GM06990 (cell line): Measurements from ENCODE around the gene DUSP23.

Source experiments
- DNase-seq: peaks from one replicate; pipeline ENCODE4 v3.0.0-alpha.2; 2011; ENCODE audit not compliant: insufficient read length; ENCODE audit errors: extremely low read depth
- H3K27me3 ChIP-seq: replicated peaks from 2 replicates; pipeline ENCODE4 v1.6.0; 2011; ENCODE audit warnings: low read length; ENCODE audit not compliant: control insufficient read depth, insufficient read depth
- H3K36me3 ChIP-seq: 2 replicates; pipeline ENCODE4 v1.5.1; 2011; ENCODE audit warnings: low read length; ENCODE audit not compliant: control insufficient read depth, insufficient read depth
- H3K4me3 ChIP-seq: replicated peaks from 2 replicates; pipeline ENCODE4 v1.5.1; 2011; ENCODE audit warnings: low read depth, mild to moderate bottlenecking, control low read depth, low read length
- TF ChIP-seq, protein P1 (sequence below): IDR thresholded peaks from 2 replicates; pipeline ENCODE4 v1.5.1; 2011; ENCODE audit warnings: low read length, control low read depth, mild to moderate bottlenecking, inconsistent platforms; ENCODE audit not compliant: insufficient read depth, poor library complexity, severe bottlenecking

DUSP23 gene

DNA sequence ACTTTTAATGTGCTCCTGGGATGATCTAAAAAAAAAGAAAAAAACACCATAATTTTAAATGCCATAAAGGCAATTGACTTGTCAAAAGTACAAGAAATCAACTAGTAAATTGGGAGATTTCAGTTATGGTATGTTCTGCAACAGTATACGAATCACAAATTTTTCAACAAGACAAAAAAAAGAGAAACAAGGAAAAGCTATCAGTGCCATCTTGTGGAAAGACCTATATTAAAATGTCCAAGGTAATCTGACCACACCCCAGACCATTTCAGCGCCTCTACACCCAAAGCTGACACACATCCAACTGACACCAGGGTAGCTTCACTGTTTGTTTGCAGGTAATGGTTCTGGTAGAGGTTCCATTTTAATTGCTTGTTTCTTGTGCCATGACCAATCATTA lies 5.0 kb upstream of the DUSP23 start:
- H3K4me3 ChIP-seq: no peak overlapping the region
- DNase-seq: no peak
- TF ChIP-seq, protein P1, sequence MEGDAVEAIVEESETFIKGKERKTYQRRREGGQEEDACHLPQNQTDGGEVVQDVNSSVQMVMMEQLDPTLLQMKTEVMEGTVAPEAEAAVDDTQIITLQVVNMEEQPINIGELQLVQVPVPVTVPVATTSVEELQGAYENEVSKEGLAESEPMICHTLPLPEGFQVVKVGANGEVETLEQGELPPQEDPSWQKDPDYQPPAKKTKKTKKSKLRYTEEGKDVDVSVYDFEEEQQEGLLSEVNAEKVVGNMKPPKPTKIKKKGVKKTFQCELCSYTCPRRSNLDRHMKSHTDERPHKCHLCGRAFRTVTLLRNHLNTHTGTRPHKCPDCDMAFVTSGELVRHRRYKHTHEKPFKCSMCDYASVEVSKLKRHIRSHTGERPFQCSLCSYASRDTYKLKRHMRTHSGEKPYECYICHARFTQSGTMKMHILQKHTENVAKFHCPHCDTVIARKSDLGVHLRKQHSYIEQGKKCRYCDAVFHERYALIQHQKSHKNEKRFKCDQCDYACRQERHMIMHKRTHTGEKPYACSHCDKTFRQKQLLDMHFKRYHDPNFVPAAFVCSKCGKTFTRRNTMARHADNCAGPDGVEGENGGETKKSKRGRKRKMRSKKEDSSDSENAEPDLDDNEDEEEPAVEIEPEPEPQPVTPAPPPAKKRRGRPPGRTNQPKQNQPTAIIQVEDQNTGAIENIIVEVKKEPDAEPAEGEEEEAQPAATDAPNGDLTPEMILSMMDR: no peak
- H3K27me3 ChIP-seq: no peaks in the 10 kb centered on the region
- no peaks in the 10 kb centered on the region for H3K36me3 ChIP-seq

DNA sequence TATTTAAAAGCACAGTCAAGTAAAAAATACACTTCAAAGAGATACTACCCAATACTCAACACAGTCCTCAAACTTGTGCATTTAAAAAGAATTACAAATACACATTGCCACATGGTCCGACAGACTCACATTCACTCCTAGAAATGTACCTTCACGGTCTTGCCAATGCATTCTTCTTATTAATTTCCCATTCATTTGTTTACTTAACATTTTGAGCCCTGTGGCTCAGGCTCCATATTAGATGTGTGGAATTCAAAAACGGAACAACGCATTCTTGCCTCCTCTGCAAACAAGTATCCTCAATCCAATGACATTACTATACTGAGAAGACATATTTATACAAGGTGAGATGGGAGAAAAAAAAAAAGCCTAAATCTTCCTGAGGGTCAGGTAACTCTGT lies 2.5 kb upstream of the DUSP23 start:
- DNase-seq: no peak
- TF ChIP-seq, protein P1: no peak

DNA sequence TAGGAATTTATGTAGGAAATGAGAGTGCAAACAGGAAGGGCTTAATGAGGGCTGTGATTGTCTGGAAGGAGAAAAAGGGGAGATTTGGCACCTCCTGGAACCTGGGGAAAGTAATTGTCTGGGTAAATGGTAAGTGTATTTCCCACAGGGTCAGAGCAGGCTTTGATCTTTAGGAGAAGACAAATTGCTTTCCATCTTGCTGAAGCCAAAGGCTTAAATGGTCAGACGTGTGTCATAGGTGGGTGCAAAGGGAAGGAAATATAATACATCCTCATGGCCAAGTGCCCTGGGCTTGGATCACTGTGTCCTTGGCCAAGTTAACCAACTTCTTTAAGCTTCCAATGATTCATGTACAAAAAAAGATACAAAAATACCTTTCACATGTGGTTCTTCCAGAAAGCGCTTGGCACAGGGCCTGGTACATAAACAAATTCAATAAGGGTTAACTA lies 1.3 kb upstream of the DUSP23 start:
- Histone ChIP-seq H3K36me3 (no peaks in the 10 kb centered on the region), H3K4me3 (no peak overlapping the region), H3K27me3 (no peaks in the 10 kb centered on the region)
- TF ChIP-seq, protein P1: no peak
- no peak for DNase-seq

More for the DNA sequence above, 2.5 kb upstream of the DUSP23 start:
- H3K27me3 ChIP-seq: no peaks in the 10 kb centered on the region
- no peak overlapping the region for H3K4me3 ChIP-seq
- H3K36me3 ChIP-seq: no peaks in the 10 kb centered on the region

DNA sequence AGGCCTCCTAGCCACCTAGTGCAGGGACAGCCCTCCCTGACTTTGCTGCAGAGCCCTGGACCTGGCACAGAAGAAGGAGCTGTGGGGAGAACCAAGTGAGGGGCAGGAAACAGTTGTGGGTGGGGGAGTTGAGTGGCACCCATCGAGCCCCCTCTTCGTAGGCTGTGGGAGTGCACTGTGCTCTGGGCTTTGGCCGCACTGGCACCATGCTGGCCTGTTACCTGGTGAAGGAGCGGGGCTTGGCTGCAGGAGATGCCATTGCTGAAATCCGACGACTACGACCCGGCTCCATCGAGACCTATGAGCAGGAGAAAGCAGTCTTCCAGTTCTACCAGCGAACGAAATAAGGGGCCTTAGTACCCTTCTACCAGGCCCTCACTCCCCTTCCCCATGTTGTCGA lies 1.2 kb downstream of the DUSP23 start:
- Histone ChIP-seq H3K27me3 (no peaks in the 10 kb centered on the region), H3K4me3 (no peak overlapping the region), H3K36me3 (no peaks in the 10 kb centered on the region)
- DNase-seq: no peak
- TF ChIP-seq, protein P1: no peak

DNA sequence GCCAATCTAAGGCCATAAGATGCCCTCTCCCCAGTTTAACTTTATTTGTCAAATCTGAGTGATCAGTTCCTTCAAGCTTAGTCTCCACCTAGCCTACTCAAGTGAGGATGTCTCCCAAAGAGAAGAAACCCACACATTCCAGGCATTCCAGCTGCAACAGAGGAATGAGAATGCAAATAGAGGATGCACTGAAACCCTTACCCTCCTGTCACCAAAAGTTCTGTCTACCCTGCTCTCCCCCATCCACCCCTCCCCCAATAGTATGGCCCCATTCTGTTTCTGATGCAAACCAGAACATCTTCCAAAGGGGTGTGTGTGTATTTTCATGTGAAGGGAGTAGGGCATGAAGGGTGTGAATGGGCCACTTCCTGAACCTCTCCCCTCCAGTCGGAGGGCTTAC lies 3.0 kb downstream of the DUSP23 start:
- Histone ChIP-seq H3K36me3 (no peaks in the 10 kb centered on the region), H3K4me3 (no peak overlapping the region), H3K27me3 (no peaks in the 10 kb centered on the region)
- no peak for DNase-seq
- TF ChIP-seq, protein P1: no peak

DNA sequence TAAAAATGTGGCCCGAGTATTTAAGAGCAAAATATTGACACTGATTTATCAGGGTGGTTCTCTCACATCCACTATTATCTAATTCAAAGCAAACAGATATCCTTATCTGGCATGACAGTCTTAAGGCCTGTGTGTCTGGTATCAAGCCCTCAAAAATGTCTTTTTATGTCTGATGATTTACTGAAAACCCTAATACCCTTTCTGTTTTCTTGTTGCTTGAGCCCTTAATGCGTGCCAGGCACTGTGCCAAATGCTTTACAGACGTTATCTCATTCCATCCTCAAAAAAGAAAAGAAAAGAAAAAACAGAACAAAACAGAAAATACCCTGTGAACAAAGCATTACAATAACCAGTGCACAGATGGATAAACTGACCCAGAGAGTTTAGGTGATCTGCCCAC lies 5.7 kb downstream of the DUSP23 start:
- no peak for DNase-seq
- no peak overlapping the region for H3K4me3 ChIP-seq
- TF ChIP-seq, protein P1: no peak
- no peaks in the 10 kb centered on the region for H3K36me3 ChIP-seq
- H3K27me3 ChIP-seq: no peaks in the 10 kb centered on the region
